Measurements from ENCODE around the gene ISY1. TPM values are rescaled to one million over a fixed set of nuclear protein-coding genes. Genes with fewer than 3 reads are reported as not detected.

ISY1 gene
- total RNA-seq, 4 donors from 2014 or later: 1.6 to 14.2 (median 7.2) TPM

GRCh38 chr3:129107793-129108192 is 53.1 kb downstream of the ISY1 start:
- Histone ChIP-seq H3K27ac (no peak overlapping the region), H3K9me3 (no peaks in the 10 kb centered on the region), H3K4me1 (peaks cover 0 to 10% (median 0%) of the 10 kb centered on the region in 4 donors), H3K27me3 (no peaks in the 10 kb centered on the region), H3K4me3 (no peak overlapping the region), H3K36me3 (no peaks in the 10 kb centered on the region)
- 94% methylated on average over 8 of the region's 8 CpGs; no CpG with 5 or more reads in 1 of the 2 donors for WGBS, 2 donors (ENCODE audit: low coverage in 1 of 2)
- in situ Hi-C loops (cut with MboI; ENCODE audit: low pct_ligation_motif_present in 1 of 4, low pct_unique_long_range_greater_than_20kb in 1 of 4, low sequenced_read_pairs in 3 of 4) (no loop called here), intact Hi-C loops (cut with DNase I; ENCODE audit: low total_unique reads) (no loop called here)
- no peak for DNase-seq
- TF ChIP-seq EP300 (IDR thresholded peaks at IDR 0.05; ENCODE audit: low read depth) (no peak), CTCF (IDR thresholded peaks at IDR 0.05) (no peak), POLR2AphosphoS5 (IDR thresholded peaks at IDR 0.05) (no peak), POLR2A (IDR thresholded peaks at IDR 0.05) (no peak)

DNA sequence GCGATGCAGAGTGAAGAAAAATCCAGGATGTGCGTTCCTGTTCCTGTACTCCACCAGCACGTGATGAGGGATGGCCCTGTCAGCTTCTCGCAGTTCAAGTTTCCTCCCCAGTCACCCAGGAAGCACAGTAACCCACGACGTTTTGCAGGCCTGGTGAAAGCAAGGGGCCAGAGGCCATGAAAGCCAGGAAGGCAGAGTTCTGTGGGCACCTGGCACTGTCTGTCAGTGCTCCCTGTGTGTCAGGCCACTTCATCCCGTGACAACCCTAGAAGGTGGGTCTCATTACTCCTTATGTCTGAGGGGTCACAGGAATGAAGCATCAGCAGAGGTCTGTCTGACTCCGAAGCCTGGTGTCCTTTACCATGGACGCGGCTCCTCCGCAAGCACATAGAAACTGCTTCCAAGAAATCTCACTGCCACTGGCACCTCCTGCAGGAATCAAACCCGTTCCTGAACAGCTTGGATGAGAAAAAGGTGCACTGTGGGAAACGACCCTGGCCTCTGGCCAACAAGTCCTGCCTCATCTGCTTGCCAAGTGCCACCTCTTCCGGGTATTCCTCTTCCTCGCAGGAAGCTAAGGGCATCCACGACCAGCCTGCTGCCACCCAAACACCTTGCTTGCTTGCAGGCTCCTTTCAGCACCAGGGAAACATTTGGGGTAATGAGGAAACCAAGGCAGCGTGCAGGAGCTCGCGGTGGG is 53.8 kb downstream of the ISY1 start:
- no peaks in the 10 kb centered on the region for H3K27me3 ChIP-seq
- in situ Hi-C loops (cut with MboI; ENCODE audit: low pct_ligation_motif_present in 1 of 4, low pct_unique_long_range_greater_than_20kb in 1 of 4, low sequenced_read_pairs in 3 of 4) (no loop called here), intact Hi-C loops (cut with DNase I; ENCODE audit: low total_unique reads) (no loop called here)
- peak; percentile 51 for DNase-seq
- H3K36me3 ChIP-seq: no peaks in the 10 kb centered on the region
- no peak overlapping the region for H3K4me3 ChIP-seq
- TF ChIP-seq EP300 (IDR thresholded peaks at IDR 0.05; ENCODE audit: low read depth): no peak
- TF ChIP-seq POLR2AphosphoS5 (IDR thresholded peaks at IDR 0.05): no peak
- TF ChIP-seq CTCF (IDR thresholded peaks at IDR 0.05): no peak
- no peak for TF ChIP-seq POLR2A (IDR thresholded peaks at IDR 0.05)
- H3K9me3 ChIP-seq: no peaks in the 10 kb centered on the region
- H3K27ac ChIP-seq: no peak overlapping the region
- 60 to 80% methylated on average over 1 to 15 of the region's 19 CpGs for WGBS, 2 donors (ENCODE audit: low coverage in 1 of 2)
- H3K4me1 ChIP-seq: peaks cover 0 to 10% (median 0%) of the 10 kb centered on the region in 4 donors

- Histone ChIP-seq H3K27ac (no peak overlapping the region), H3K36me3 (no peaks in the 10 kb centered on the region), H3K9me3 (no peaks in the 10 kb centered on the region), H3K27me3 (no peaks in the 10 kb centered on the region), H3K4me3 (no peak overlapping the region), H3K4me1 (peaks cover 0 to 10% (median 0%) of the 10 kb centered on the region in 4 donors)
- TF ChIP-seq CTCF (IDR thresholded peaks at IDR 0.05): no peak
- TF ChIP-seq POLR2A (IDR thresholded peaks at IDR 0.05): no peak
- no peak for TF ChIP-seq EP300 (IDR thresholded peaks at IDR 0.05; ENCODE audit: low read depth)
- TF ChIP-seq POLR2AphosphoS5 (IDR thresholded peaks at IDR 0.05): no peak
- 69 to 92% methylated on average over 2 to 5 of the region's 5 CpGs for WGBS, 2 donors (ENCODE audit: low coverage in 1 of 2)
- in situ Hi-C loops (cut with MboI; ENCODE audit: low pct_ligation_motif_present in 1 of 4, low pct_unique_long_range_greater_than_20kb in 1 of 4, low sequenced_read_pairs in 3 of 4) (no loop called here), intact Hi-C loops (cut with DNase I; ENCODE audit: low total_unique reads) (no loop called here)
- DNase-seq: no peak
These were observed 54.5 kb downstream of the ISY1 start for GRCh38 chr3:129106320-129106719.

DNA sequence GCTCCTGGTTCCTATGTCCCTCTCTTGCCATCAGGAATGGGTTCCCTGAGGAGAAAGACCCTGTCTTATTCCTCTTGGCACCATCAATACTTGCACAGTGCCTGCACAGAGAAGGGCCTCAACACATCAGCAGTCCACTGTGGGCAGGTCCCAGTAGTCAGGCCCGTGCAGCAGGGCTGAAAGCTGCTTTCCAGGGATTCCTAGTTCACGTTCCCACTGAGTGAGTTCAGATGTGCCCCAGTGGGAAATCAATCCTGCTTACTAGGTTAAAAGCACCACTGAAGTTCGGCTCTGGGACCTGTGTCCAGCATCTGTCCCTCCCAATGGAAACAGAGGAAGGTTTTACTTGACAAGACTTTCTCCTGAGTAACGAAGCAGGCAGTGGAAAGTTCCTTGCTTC is 55.0 kb downstream of the ISY1 start:
- Histone ChIP-seq H3K27me3 (no peaks in the 10 kb centered on the region), H3K9me3 (no peaks in the 10 kb centered on the region), H3K4me1 (peaks cover 0 to 8% (median 0%) of the 10 kb centered on the region in 4 donors), H3K27ac (no peak overlapping the region), H3K4me3 (no peak overlapping the region), H3K36me3 (no peaks in the 10 kb centered on the region)
- intact Hi-C loops (cut with DNase I; ENCODE audit: low total_unique reads): no loop called here
- WGBS, 2 donors (ENCODE audit: low coverage in 1 of 2): 74 to 100% methylated on average over 1 to 4 of the region's 4 CpGs
- TF ChIP-seq POLR2A (IDR thresholded peaks at IDR 0.05): no peak
- no peak for TF ChIP-seq POLR2AphosphoS5 (IDR thresholded peaks at IDR 0.05)
- no peak for TF ChIP-seq EP300 (IDR thresholded peaks at IDR 0.05; ENCODE audit: low read depth)
- TF ChIP-seq CTCF (IDR thresholded peaks at IDR 0.05): no peak
- in situ Hi-C loops (cut with MboI; ENCODE audit: low pct_ligation_motif_present in 1 of 4, low pct_unique_long_range_greater_than_20kb in 1 of 4, low sequenced_read_pairs in 3 of 4): no loop called here
- no peak for DNase-seq
